Breast epithelium (tissue), 3 donors: Measurements from ENCODE around the gene MVB12A.

Experiments
- POLR2A ChIP-seq: fragments of 450-650 bp; IDR thresholded peaks from one replicate; pipeline ENCODE4 v1.6.1; 2016; ENCODE audit warnings: antibody characterized with exemption, mild to moderate bottlenecking, moderate library complexity
- POLR2AphosphoS5 ChIP-seq, 3 donors: sonication (generic); formaldehyde crosslinking; IDR thresholded peaks; one replicate each; pipeline ENCODE4 v1.6.1; 2017; ENCODE audit warnings: antibody characterized with exemption in 3 of 3
- TF ChIP-seq, protein P1 (sequence below), 3 donors: fragments of 450-650 bp; IDR thresholded peaks; one replicate each; pipeline ENCODE4 v1.5.1; 2016 to 2017; ENCODE audit warnings: antibody characterized with exemption in 3 of 3, mild to moderate bottlenecking in 3 of 3, moderate library complexity in 3 of 3

DNA sequence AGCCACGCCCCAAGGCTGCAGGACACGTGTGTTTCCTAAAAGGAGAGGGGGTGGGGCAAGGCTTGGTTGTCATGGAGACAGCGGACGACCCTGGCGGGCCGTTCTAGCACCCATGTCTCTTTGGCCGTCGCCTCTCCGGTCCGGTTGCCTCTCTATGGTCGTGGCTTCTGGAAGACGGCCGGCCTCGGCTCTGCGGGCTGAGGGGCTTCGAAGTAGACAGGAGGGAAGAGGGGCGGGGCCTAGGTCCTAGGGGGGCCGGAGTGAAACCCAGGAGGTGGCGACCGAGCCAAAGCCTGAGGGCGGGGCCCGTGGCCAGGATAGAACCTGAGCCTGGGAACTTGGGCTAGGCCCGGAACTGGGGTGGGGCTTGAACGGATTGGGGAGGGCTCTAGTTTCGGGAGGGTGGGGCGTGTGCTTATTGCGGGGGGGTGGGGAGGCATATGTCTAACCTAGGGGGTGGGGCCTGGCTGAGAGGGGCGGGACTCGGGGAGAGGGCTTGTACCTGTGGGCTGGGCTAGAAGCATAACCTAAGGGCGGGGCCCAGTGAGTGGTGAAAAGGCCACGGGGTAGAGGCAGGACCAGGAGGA is 49.7 kb downstream of the MVB12A start:
- TF ChIP-seq, protein P1, sequence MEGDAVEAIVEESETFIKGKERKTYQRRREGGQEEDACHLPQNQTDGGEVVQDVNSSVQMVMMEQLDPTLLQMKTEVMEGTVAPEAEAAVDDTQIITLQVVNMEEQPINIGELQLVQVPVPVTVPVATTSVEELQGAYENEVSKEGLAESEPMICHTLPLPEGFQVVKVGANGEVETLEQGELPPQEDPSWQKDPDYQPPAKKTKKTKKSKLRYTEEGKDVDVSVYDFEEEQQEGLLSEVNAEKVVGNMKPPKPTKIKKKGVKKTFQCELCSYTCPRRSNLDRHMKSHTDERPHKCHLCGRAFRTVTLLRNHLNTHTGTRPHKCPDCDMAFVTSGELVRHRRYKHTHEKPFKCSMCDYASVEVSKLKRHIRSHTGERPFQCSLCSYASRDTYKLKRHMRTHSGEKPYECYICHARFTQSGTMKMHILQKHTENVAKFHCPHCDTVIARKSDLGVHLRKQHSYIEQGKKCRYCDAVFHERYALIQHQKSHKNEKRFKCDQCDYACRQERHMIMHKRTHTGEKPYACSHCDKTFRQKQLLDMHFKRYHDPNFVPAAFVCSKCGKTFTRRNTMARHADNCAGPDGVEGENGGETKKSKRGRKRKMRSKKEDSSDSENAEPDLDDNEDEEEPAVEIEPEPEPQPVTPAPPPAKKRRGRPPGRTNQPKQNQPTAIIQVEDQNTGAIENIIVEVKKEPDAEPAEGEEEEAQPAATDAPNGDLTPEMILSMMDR (IDR thresholded peaks at IDR 0.05), result peak in 1 of 3 donors; percentile 9
- TF ChIP-seq POLR2AphosphoS5 (IDR thresholded peaks at IDR 0.05), result peak; percentile 25 to 59 (median 58)
- TF ChIP-seq POLR2A, result no peak
